ENCODE data around the gene NRXN2.

The NRXN2 gene

DNA sequence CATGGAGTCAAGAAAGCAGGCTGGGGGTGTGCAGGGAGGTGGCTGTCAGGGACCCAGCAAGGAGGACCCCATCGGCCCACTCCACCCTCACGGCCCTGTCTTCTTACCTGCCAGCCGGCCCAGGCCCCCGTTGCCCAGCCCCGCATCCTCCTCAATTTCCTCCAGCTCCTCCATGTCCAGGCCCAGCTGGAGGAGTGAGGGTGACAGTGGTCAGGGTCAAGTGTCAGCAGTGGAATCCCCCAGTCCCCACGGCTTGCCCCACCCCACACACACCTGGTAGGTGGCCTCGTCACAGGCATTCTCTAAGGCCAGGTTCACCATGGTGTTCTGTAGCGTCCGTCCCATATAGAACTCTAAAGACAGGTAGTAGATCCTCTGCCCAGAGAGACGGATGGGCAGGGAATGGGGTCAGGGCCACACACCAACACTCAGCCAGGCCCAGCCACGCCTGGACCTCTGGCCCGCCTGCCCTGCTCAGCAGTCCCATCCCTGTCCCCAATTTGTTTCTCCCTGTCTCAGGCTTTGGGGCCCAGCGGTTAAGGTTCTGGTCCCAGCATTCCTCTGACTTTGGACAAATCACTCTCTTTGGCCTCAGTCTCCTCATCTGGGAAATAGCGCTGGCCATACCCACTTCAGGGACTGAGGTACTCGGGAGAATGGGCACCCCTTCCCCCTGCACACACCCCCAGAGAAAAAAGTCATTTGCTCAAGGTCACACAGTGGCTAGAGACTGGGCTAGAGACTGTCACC lies 35.5 kb upstream of the NRXN2 start:
- no peak for DNase-seq

DNA sequence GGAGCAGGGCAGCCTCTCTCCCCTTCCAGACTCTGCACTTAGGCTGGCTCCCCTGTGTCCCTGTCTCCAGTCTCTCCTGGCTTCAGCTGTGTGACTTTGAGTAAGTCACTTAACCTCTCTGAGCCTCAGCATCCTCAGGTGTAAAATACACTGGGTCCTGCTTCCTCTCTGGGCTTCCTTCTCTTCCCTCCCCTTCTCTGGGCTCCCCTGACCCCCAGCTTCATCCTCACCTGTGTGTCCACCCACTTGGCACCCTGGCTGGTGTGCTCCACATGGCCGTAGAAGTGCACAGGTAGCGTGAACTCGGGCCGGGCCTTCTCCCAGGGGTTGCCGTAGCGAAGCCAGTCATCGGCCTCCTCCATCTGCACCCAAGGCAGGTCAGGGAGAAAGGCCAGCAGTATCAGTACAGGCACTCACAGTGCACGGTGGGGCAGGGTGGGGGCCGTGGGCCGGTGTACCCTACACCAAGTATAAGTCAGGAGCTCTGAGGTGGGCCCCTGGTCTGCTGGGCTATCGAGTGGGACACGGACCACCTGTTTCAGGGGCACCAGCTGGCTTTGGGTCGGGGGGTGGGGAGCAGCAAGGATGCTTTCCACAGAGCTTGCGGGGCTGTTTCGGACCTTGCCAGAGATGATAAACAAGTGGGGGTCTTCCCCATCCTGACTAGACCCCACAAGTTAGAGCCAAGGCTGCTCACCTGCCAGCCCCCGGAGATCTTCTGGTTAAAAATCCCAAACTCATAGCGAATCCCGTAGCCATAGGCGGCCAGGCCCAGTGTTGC lies 34.7 kb upstream of the NRXN2 start:
- DNase-seq: no peak

DNA sequence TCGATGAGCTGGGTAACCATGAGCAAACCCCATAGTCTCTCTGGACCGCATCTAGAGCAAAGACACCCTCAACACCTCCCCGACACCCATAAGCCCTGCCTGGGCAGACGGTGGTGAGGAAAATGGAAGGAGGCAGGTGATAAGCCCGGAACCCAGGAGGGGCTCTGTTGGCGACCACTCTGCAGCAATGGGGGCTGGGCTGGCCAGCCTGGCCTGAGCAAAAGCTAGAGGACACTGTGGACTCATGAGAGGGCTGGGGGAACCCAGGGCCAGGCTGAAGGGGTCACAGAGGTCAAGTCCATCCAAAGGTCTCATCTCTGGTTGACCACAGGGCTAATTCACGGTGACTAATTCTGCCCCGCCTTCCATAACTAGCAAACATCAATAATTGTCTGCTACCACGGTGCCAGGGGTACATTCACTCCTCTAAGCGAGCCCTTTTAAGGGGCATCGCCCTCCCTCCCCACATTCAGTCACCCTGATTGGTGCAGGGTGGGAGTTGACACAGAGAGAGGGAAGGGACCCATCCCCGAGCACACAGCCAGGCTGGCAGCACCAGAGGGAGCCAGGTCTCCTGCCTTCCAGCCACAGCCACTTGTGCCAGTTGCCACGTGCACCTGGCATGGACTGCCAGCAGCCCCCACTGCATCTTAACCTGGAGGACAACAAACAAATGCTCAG lies 32.8 kb upstream of the NRXN2 start:
- no peak for DNase-seq

DNA sequence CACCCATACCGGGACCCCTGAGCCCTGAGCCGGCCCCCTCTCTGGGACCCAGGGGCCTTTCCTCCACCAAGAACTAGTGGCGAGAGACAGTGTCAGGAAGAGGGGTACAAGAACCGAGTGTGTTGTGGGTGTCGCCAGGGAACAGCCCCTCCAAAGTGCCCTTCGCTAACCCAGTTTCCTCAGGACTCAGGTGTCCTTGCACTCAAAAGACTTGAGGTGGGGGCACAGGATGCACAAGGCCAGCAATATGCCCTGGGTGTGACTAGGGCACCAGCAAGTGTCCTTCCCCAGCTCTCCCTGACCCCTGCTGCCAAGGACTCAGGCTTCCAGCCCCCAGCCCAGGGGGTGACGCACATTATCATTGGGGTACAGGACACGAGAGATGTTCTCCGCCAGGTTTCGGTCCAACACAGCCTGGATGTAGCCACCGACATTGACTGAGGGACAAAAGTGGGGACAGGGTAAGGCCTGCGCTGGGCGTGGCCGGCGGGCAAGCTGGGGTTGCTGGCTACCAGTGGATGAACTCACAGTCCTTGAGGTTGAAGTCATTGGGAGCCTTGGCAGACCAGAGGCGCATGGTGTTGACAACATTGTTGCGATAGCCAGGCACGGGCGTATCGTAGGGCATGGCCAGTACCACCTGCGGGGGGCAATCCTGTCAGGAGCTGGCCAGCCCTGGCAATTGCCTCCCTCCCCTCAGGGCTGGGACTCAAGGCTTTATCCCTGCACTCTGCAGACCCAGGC lies 32.1 kb upstream of the NRXN2 start:
- DNase-seq: no peak

DNA sequence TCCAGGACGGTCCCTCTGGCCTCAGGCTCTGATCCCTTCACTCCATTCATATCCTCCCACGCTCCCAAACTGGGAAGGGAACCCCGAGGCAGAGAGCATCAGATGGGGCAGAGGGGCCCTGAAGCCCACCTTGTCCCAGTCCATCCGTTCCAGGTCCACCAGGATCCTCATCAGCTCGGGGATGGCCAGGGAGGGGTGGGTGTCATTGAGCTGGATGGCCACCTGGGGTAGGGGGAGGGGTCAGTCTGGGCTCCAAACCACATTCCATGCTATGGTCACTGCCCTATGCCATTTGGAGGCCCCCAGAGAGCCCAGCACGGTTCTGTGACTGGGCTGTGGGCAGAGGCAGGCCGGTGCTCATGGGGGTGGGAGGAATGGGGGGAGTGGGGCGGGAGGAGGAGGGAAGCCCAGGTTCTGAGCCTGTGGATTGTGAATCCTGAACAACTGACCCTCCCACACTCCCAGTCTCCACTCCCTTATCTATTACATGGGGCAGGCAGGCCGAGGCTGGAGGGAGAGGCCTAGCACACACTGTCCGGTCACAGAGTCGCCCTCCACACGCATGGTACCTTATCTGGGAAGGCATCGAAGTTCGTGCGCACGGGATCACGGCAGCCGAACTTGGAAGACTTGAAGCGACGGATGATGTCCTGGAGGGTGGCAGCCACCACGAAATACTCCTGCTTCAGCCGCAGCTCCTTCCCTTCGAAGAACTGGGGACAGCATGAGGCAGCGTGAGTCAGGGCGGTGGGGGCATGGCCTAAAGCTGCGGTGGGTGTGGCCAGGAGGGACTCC lies 31.3 kb upstream of the NRXN2 start:
- DNase-seq: no peak

DNA sequence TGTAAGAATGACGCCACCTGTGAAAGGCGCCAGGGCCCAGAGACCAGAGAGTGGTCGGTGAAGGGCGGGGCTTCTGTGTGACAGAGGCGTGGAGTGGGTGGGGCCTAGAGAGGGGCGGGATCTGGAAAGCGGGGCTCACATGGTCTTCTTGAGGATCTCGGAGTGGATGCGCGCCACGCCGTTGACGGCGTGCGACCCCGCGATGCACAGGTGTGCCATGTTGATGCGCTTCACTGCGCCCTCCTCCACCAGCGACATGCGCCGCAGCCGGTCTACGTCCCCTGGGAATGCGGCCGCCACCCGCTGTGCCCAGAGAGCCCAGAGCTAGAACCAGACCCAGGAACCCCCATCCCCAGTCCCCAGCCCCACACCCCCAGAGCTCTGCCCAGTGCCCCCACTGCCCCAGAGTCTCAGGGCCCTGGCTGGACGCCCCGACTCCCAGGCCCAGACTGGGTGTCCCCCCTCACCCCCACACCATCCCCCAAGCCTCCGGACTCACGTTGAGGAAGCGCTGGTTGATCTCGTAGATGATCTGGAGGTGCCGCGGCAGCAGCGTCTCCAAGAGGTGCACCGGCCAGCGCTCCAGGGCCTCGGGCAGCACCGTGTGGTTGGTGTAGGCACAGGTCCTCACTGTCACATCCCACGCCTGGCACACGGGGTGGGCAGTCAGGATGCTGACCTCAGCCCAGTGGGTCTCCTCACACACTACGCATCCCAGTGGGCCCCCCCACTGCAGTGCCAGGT lies 30.6 kb upstream of the NRXN2 start:
- no peak for DNase-seq

DNA sequence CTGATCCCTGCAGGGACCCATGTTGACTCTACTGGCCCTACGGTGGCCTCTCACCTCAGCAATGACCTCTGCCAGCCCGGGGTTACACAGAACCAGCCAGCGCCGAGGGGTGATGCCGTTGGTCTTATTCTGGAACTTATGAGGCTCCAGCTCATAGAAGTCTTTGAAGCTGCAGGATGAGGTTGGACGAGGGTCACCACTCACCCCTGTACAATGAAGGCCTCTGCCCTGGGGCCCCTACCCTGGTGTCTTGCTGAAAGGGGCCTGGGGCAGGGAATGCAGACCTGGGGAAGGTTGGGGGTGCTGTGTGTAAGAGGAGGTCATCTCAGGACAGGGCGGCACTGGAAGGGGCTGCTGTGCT lies 30.0 kb upstream of the NRXN2 start:
- no peak for DNase-seq

DNA sequence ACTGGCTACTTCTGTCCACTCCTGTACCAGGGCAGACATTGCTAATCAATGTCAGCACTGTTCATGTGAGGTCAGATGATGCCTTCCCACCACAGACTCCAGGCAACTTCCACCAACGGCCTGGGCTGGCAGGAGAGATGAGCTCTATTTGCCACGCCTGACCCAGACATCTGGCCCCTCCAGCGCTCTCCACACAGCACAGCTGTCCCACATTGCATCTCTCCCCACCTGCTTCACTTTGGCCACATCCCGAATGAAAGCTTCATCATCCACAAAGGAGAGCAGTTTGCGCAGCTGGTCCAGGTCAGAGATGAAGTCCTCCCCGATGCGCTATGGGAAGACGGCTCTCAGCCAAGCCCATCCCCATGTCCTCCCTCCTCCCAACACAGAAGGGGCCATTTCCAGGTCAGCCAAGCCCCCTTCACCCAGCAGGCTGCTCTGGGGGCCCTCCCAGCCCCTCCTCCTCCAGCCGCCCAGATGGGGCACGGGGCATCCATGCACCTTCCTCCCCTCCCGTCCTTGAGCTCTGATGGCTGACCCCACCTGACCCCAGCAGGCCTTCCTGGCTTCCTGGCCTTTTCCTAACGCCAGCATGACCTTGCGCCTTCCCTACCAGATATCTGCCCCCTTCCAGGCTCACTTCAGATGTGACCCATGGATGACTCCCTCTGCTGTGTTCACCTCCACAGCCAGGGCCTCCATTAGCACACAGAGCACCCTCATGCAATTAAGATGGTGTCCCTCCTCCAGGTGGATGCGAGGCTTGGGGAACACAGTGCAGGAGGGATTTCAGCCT lies 29.4 kb upstream of the NRXN2 start:
- no peak for DNase-seq

DNA sequence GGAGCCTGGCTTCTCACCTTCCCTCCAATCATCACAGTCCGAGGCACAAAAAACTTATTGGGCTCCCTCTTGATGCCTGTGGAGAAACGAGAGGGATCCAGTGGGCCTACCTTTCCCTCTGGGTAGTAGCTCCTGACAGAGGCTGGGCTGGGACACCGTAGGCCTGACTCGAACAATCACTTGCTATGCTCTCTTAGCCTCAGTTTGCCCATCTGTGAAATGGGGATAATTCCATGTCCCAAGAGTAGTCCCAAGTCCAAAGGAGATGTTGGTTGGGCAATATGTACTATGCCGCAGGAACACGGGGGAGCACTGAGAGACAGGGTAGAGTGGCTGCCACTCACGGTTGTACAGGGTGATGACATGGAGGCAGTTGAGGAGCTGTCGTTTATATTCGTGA lies 28.6 kb upstream of the NRXN2 start:
- DNase-seq: no peak

DNA sequence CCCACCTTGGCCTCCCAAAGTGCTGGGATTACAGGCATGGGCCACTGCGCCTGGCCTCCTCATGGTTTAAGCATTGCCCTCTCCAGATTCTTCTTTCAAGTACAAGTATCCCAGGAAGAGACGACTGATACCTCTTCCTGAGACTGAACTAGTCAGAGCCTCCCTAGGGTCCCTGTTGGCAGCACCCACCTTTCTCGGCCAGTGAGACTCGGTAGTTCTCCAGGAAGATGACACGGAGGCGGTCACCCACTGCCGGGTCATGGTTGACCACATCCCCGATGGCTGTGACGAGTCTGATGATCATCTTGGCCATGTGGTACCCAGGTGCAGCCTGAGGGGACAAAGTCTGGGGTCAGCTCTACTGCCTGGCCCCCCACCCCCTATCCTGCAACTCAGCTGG lies 28.1 kb upstream of the NRXN2 start:
- DNase-seq: no peak

DNA sequence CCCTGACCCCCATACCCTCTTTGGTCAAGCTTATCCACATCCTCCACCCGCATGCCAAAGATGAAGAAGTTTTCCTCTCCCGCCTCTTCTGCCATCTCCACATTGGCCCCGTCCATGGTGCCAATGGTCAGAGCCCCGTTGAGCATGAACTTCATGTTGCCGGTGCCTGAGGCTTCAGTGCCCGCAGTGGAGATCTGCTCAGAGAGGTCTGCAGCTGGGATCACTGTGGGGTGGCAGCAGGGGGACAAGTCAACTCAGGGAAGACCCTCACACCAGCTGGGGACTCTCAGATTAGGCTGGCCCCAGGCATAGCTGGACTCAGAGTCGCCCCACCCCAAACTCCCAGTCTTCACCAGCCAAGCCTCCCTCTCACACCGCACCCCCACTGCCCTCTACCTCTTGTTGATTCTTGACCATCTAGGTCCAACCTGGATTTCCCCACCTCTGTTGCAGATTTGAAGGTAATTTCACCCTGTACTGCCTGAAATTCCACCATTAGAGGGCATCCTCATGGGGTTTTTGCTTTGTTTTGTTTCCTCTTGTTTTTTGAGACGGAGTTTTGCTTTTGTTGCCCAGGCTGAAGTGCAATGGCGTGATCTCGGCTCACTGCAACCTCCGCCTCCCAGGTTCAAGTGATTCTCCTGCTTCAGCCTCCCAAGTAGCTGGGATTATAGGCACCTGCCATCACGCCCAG lies 27.5 kb upstream of the NRXN2 start:
- no peak for DNase-seq

DNA sequence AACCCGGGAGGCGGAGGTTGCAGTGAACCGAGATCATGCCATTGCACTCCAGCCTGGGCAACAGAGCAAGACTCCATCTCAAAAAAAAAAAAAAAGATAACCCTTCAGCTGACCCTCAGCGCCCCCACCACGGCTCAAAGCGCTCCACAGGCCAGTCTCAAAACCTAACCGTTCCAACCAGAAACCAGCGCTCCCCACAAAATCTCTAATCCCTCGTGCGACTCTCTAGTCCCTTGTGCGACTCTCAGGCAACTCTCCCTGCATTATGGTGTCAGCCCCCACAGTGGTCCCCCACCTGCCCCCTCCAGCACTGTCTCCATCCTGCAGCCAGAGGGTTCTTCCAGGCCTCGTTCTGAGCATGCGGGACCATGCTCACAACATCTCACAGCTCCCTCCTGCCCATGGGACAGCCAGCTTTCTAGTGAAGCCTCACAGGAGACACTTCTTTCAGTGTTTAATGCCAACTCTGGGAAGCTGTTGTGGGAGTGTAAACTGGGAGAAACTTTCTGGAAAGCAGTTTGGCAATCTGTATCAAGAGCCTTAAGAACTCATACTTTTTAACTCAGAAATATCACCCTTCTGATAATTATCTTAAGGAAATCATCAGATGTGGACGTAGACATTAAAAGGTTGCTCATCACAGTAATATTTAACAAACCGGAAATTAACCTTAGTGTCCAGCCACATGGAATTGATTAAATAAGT lies 25.1 kb upstream of the NRXN2 start:
- DNase-seq: no peak

DNA sequence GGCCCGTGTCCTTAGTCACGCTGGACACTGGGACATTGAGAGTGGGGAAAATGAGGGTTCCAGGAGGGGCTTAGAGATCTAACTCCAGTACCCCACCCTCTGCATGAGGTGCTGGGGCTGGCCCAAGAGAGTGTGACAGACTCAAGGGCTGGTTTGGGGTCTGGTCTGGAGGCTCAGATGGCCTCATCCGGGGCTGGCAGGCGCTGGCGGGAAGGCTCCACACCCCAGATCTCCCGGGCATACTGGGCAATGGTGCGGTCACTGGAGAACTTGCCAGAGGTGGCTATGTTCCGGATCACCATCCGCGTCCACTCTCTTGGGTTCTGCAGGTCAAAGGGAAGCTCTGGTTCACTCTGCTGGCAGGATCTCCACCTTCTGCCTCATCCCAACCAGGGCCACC lies 23.5 kb upstream of the NRXN2 start:
- DNase-seq: no peak

DNA sequence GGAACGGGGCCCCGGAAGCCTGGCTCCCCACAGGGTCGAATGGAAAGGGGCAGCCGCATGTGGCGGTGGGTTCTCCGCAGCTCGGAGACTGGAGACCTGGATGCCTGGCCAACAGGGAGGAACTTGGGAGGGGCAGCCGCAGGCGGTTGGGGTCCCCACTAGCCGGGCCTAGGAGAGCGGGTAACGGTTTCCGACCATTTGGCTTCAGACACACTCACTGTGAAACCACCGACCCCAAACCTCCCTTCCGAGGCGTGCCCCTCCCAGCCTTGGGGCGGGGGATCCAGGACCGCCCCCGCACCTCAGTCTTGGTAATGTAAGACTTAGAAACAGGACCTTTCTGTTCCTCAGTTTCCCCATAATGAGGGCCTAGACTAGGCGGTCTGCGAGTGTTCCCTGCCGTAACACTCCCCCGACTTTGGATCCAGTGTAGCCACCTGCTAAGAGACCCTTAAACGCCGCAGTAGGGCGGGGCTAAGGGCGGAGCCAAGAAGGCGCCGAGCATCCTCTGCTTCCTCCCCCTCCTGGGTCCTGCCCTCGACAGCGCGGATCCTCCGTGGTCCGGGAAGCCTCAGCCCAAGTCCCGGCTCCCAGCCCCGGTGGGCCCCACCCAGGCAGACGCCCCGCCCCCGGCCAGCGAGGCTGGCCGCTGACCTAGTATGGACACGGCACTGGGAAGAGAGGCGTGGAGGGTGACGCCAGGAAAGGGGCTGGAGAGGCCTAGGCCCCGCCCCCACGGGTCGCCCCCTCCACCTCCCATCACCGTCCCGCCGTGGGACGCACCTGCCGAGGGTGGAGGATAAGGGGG lies 22.7 kb upstream of the NRXN2 start:
- DNase-seq: peak; percentile 87

DNA sequence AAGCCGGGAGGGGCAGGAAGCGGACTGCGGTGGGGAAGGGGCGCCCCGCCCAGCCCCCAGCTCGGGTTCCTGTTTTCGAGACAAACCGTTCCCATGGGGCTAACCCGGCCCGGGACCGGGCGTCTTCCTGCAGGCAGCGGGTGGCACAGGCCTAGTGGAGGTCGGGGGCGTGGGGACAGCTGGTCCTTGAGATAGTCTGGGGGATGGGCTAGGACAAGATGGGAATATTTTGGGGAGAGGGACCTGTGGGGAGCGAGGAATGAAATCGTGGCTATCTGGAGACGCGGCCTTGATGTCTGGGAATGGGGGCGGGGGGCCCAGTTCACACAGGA lies 22.2 kb upstream of the NRXN2 start:
- peak; percentile 79 for DNase-seq

DNA sequence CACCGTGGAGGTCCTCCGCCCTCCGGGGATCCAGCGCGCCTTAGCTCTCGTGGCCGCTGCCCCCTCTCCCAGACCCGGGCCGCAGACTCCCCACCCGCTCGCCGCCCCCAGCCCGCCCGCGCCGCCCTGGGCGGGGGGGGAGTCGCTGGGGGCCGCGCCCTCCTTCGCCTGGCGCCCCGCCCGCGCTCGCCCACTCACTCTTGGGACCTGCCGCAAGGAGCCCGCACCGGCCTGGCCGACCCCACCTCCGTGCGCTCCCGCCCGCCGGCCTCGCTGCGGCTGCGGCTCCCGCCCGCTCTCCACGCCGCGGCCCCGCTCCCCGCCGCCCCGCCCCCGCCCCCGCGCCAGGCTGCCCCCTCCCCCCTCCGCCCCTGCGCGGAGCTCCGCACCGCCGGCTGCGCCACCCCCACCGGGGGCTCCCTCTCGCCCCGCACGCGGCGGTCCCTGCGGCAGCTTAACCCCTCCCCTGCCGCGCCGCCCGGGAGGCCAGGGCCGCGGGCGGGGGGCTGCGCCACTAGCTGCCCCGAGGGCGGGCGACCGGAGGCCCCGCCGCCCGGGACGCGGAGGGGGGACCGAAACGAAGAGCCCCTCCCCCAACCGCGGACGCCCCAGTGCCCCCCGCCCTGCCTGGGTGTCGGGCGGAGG lies 21.7 kb upstream of the NRXN2 start:
- no peak for DNase-seq

DNA sequence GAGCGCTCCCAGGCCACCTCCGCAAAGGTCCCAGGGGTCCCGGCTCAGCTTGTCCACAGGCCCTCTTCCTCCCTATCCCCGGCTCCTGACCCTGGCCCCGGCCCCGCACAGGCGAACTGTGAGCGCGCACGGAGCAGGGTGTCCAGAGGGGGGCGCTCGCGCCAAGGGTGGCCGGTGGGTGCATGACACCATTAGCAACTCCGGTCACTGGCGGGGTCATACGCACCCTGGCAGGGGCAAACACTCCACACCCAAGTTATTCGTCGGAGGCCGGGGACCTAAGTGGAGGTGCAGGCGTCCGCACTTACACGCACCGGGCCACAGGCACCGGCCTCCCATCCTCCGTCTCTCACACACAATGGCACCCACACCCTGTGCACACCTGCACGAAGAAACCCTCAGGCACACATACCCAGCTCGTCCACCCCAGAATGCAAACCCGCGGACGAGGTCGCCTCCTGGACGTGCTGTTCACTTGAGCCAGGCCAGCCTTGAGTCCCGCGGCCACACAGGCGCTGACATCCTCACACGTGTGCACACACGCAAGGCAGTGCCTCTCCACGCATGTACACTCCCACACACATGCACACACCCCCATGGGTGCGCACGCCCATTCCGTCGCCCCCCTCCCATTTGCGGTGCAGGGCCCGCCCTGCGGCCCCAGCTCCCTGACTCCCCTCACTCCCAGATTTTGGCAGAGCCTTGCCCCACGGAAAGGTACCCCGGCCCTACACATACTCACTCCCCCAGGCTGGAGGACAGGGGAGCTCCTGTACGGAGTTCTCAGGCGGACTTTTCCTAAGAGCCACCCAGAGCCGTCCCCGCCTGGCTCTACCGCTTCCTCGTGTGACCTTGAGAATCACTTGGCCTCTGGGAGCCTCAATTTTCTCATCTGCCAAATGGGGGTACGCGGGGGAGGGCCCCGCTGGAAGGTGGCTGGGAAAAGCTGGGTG lies 20.9 kb upstream of the NRXN2 start, which contains the start of gene RASGRP2:
TSS of gene RASGRP2 (minus strand) at position 552 of the 953 bp plus-strand sequence. CDS start 1,276 bp downstream, outside the sequence.
- peak; percentile 90 for DNase-seq

All from activated CD8-positive, alpha-beta memory T cell treated with anti-CD3 and anti-CD28 coated beads for 24 hours (primary cell).